Putamen (tissue), 1 donor: ENCODE data around the gene ZNF155.
"Not testable (repeated sequence)": the region's sequence is repeated elsewhere in the genome, so short reads cannot be mapped to it uniquely, and the experiment has no call there.

Source experiments
- DNase-seq: peaks from one replicate; pipeline ENCODE4 v3.0.0-alpha.2; 2016; ENCODE audit warnings: low spot score

ZNF155 gene

DNA sequence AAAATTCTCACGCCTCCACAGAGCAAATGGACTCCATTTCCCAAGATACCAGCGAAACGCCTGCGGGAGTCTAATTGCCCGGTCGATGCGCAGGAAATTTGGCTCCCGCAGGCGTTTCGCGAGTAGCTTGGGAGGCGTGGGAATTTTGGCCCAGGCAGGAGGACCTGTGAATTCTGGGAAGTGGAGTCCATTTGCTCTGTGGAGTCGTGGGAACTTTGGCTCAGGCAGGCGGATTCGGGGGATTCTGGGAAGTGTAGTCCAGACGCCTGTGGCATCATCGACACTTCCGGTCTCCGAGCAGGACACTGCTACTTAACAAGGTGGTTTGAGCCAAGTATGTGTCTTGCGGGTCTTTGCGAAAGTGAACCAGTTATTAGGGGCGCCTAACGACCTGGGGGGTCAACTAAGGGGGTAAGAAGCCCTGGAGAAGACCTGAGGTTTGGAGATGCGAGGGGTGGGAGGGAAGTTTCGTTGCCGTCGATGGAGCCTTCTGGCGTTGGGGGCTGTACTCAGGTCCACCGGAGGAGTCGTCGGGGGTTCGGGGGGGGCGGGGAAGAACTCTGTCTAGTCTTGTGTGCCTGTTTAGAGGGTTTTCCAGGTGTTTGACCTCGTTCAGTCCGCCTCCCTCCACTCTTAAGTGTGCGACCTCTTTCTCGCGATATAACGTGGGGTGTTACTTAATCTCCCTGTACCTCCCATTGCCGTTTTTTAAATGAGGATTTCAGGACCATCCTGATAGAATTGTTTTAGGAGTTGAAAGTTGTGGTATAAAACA lies at the start of gene ZNF155:
ZNF155 (plus strand) TSS at position 277 of the 775 bp plus-strand sequence. CDS start 4,356 bp downstream, outside the sequence.
- peak; percentile 97 for DNase-seq

GRCh38 chr19:43934985-43935708 lies 48.8 kb upstream of the ZNF155 start, which contains the start of gene ZNF45:
ZNF45 (minus strand) TSS chr19:43935282; CDS start chr19:43922185, 13,097 bp downstream.
- peak; percentile 94 for DNase-seq

DNA sequence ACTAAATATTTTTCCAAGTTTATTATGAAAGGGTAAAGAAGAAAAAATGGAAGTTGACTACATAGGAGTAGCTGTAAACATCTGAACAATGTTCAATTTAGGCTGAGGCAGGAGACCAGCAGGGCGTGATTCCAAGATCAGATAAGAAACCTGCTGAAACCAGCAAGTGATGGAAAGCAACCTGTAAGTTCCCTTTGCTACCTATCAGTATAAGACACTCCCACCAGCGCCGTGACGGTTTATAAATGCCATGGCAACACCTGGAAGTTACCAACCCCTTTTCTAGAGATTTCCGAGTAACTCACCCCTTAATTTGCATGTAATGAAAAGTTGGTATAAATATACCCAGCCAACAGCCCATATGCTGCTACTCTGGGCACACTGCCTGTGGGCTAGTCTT lies 47.8 kb upstream of the ZNF155 start:
- no peak for DNase-seq

DNA sequence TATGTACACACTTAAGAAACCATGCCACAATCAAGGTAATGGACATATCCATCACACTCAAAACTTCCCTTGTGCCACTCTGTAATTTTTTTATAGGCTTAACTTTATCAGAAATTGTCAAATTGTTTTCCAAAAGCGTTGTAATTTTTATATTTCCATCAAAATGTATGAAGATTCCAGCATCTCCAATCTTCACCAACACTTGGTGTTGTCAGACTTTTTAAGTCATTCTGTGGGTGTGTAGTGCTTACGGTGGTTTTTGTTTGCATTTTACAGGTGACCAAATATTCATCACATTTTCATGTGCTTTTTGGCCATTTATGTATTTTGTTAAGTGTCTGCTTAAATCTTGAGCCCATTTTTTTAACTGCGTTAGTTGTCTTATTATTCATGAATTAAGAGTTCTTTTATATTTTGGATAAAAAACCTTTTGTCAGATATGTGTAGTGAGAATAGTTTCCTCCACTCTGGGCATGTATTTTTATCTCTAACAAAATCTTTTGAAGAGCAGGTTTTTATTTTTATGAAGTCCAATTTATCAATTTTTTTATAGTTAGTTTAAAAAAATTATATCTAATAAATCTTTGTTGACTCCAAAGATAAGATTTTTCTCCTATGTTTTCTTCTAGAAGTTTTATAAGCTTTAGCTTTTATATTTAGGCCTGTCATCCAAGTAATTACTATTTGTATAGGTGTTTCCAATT lies 44.3 kb upstream of the ZNF155 start:
- no peak for DNase-seq

- DNase-seq, result no peak
These were observed 43.3 kb upstream of the ZNF155 start for GRCh38 chr19:43940719-43941118.

- DNase-seq, result no peak
These were observed 42.8 kb upstream of the ZNF155 start for GRCh38 chr19:43941209-43941608.

DNA sequence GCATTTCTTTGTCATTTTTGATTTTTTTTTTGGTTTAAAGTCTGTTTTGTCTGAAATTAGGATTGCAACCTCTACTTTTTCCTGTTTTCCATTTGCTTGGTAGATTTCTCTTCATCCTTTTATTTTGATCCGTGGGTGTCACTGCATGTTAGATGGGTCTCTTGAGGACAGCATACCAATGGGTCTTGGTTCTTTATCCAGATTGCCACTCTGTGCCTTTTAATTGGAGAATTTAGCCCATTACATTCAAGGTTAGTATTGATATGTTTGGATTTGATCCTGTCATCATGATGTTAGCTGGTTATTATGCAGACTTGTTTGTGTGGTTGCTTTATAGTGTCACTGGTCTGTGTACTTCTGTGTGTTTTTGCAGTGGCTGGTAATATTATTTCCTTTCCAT lies 36.6 kb upstream of the ZNF155 start:
- DNase-seq, result not testable (repeated sequence)

- DNase-seq, result not testable (repeated sequence)
These were observed 34.2 kb upstream of the ZNF155 start for GRCh38 chr19:43949803-43950202.

GRCh38 chr19:43950834-43951645 lies 32.9 kb upstream of the ZNF155 start, which contains the start of gene ZNF221:
ZNF221 (plus strand) TSS chr19:43951228; CDS start chr19:43962727, 11,499 bp downstream.
- peak; percentile 92 for DNase-seq

DNA sequence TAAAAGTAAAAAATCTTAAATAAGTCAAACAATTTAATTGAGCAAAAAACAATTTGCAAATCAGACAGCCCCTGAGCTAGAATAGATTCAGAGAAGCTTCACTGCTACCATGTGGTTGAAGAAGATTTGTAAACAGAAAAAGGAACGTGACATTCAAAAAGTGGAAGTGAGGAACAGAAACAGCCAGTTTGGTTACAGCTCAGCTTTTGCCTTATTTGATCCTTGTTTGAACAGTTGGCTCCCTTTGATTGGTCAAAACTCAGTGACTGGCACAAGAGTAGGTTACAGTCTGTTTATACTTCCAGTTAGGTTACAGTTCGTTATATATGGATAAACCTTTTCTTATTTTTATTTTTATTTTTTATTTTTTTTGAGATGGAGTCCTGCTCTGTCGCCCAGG lies 27.2 kb upstream of the ZNF155 start:
- no peak for DNase-seq

DNA sequence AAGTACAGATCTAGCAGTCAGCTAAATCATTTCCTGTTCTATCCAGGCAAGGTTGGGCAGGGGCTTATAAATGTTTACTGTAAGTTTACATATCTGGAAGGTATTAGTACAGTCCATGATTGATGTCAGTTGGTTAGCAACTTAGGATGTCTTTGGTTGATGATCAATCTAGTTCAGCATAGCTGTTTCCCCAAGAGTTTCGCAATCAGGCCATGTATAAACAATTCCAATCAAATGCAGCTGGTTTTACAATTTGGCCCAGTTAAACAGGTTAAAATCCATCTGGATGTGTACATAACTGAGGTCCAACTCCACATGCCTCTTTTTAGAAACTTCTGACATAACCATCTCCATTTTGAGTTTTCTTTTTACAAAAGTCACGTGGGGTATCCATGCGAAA lies 26.1 kb upstream of the ZNF155 start:
- DNase-seq, result no peak

GRCh38 chr19:43960411-43960810 lies 23.6 kb upstream of the ZNF155 start:
- no peak for DNase-seq

DNA sequence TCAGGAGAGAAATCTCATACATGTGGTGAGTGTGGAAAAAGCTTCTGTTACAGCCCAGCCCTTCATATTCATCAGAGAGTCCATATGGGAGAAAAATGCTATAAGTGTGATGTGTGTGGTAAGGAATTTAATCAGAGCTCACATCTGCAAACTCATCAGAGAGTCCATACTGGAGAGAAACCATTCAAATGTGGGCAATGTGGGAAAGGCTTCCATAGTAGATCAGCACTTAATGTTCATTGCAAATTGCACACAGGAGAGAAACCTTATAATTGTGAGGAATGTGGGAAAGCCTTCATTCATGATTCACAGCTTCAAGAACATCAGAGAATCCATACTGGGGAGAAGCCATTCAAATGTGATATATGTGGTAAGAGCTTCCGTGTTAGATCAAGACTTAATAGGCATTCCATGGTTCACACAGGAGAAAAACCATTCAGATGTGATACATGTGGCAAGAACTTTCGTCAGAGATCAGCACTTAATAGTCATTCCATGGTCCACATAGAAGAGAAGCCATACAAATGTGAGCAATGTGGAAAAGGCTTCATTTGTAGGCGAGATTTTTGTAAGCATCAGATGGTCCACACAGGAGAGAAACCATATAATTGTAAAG lies 17.8 kb upstream of the ZNF155 start:
- no peak for DNase-seq

- no peak for DNase-seq
These were observed 7.3 kb upstream of the ZNF155 start for GRCh38 chr19:43976732-43977131.

GRCh38 chr19:43983544-43983911 lies 460 bp upstream of the ZNF155 start:
- DNase-seq, result no peak

GRCh38 chr19:43984687-43985000 lies 656 bp downstream of the ZNF155 start:
- no peak for DNase-seq

DNA sequence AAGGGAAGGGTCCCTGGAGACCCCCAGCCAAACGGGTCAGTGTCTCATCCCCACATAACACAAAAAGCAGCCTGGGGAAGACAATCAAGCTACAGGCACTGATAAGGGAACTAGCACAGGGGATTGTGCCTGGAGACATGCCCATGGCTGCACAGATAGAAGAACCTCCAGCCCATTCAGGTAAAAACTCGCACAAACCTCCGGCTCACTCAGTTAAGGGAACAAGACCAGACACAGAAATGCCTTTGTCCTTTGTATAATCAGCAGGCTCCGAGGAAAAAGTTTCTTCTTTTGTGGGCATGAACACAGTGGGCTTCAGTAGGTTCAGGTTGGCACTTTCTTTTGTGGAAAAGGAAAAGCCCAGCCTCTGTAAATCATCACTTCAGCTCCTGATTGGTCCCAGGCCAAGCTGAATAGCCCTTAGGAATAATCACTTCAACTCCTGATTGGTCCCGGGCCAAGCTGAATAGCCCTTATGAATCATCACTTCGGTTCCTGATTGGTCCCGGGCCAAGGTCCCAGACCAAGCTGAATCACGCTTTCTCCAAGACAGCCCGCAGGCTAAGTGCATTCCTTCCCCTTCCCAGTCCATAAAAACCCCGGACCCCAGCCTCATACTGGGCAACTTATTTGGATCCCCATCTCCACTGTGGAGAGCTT lies 13.8 kb downstream of the ZNF155 start:
- DNase-seq, result no peak

DNA sequence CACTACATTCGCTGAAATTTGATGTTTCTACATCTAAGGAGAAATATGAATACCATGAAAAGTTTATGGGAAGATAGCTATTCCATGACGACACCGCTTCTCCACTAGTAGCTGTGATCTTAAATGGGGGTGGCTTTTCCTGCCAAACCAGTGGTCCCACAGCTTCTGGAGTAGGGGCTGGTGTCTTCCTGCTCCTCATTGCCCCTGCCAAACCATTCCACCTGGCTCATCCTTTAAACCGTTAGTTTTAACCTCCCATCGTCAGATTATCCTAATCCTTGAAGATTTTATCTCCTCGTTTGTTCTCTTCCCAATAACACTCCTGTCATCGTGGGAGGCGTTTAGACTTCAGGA lies 18.2 kb downstream of the ZNF155 start:
- no peak for DNase-seq

DNA sequence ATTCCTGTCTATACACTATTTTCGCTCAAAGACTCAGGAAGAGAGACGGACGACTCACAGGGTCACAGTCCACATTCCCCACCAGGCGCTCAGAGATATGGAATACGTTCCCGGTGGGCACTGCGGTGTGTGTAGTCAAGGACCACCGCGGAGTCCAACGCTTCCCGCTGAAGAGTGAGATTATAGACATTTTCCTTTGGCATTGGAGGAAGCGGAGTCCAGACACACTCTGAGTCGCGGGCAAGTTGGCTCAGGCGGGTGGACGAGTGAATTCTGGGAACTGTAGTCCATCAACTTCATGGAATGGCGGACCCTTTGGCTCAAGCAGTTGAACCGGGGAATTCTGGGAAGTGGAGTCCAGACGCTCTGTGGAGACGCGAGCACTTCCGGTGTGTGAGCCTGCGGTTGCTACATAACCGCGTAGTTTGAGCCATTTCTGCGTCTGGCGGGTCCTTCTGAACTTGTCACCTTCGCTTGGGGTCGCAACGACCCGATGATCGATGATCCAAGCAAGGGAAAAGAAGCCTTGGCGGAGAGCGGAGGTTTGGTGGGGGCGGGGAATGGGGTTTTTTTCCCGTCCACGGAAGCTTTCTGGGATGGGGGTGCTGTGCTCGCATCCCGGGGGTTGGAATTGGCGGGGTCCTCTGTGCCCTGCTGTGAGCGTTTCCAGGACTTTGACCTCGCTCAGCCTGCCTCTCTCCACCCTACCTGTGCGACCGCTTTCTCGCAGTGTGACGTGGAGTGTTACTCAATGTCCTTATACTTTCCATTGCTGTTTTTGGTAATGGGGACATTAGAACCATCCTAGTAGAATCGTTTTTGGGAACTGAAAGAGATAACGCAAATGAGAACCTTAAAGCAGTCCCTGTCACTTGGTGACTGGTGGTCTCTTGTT lies 18.8 kb downstream of the ZNF155 start, which contains the start of gene ZNF230:
ZNF230 (plus strand) TSS at position 392 of the 895 bp plus-strand sequence. CDS start 4,122 bp downstream, outside the sequence.
- DNase-seq, result peak; percentile 96
